Upper lobe of right lung (tissue), 1 donor: ENCODE results near the gene COX8A. TPM values are rescaled to one million over a fixed set of nuclear protein-coding genes. Genes with fewer than 3 reads are reported as not detected.
"Not testable (repeated sequence)": the region's sequence is repeated elsewhere in the genome, so short reads cannot be mapped to it uniquely, and the experiment has no call there.

ENCODE experiments used
- ATAC-seq: fragments of 200-7000 bp; cut with Tn5 transposase; one replicate; pipeline ENCODE4 v1.9.1; 2020; ENCODE audit warnings: mild to moderate bottlenecking, moderate library complexity
- DNase-seq: peaks from one replicate; pipeline ENCODE4 v3.0.0-alpha.2; 2020
- H3K27ac ChIP-seq: fragments of 200-600 bp; one replicate; pipeline ENCODE4 v1.8.0; 2022
- H3K27me3 ChIP-seq: fragments of 200-600 bp; one replicate; pipeline ENCODE4 v1.8.0; 2022; ENCODE audit warnings: mild to moderate bottlenecking
- H3K36me3 ChIP-seq: fragments of 200-600 bp; one replicate; pipeline ENCODE4 v1.8.0; 2022
- H3K4me1 ChIP-seq: fragments of 200-600 bp; one replicate; pipeline ENCODE4 v1.8.0; 2022
- H3K4me3 ChIP-seq: fragments of 200-600 bp; one replicate; pipeline ENCODE4 v1.8.0; 2022; ENCODE audit warnings: mild to moderate bottlenecking
- H3K9me3 ChIP-seq: fragments of 200-600 bp; one replicate; pipeline ENCODE4 v1.8.0; 2022
- intact Hi-C: fragments of 100-400 bp; cut with DNase I; formaldehyde crosslinking; loops from one replicate; pipeline ENCODE4 v1.11.0; 2022
- total RNA-seq: library from RNA; stranded (reverse); fragmentation: NEBNext Ultra II Directional; extraction: Animal tissue kit (Norgen Biotek cat#: 25700); gene quantifications from one replicate; pipeline ENCODE4 v1.2.1, GENCODE V29; 2021
- TF ChIP-seq, protein P1 (sequence below): fragments of 200-600 bp; IDR thresholded peaks from one replicate; pipeline ENCODE4 v1.8.0; 2022; ENCODE audit warnings: antibody characterized with exemption
- donor health status: DM: no; HTN: yes; CAD: no; lungs with severe emphysema.

The COX8A gene
- total RNA-seq, 1 donor from 2014 or later = 199 TPM

DNA sequence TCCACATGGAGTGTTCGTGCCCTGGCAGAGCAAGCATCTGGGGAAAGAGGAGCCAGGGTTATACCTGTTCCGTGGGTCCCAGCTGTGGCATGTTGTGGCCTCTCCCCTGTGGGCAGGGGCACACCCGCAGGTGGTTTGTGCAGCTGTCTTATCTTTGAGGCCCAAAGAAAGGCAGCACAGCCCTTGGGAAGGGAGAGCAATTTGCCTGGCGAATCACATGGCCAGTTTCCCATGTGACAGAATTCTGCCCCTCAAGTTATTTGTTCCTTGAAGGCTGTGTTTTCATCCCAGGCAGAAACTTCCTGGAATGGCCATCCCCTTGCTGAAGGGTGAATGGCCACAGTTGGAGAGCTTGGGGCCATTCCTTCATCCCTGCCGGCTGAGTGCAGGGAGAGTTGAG is 16.4 kb upstream of the COX8A start:
- peaks cover 27% of the 10 kb centered on the region for H3K36me3 ChIP-seq
- no peak overlapping the region for H3K27ac ChIP-seq
- no peak overlapping the region for H3K4me3 ChIP-seq
- no peaks in the 10 kb centered on the region for H3K27me3 ChIP-seq
- ATAC-seq = no peak
- DNase-seq = no peak
- no peaks in the 10 kb centered on the region for H3K9me3 ChIP-seq
- TF ChIP-seq, protein P1, sequence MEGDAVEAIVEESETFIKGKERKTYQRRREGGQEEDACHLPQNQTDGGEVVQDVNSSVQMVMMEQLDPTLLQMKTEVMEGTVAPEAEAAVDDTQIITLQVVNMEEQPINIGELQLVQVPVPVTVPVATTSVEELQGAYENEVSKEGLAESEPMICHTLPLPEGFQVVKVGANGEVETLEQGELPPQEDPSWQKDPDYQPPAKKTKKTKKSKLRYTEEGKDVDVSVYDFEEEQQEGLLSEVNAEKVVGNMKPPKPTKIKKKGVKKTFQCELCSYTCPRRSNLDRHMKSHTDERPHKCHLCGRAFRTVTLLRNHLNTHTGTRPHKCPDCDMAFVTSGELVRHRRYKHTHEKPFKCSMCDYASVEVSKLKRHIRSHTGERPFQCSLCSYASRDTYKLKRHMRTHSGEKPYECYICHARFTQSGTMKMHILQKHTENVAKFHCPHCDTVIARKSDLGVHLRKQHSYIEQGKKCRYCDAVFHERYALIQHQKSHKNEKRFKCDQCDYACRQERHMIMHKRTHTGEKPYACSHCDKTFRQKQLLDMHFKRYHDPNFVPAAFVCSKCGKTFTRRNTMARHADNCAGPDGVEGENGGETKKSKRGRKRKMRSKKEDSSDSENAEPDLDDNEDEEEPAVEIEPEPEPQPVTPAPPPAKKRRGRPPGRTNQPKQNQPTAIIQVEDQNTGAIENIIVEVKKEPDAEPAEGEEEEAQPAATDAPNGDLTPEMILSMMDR = no peak
- intact Hi-C loops = no loop called here
- no peaks in the 10 kb centered on the region for H3K4me1 ChIP-seq

DNA sequence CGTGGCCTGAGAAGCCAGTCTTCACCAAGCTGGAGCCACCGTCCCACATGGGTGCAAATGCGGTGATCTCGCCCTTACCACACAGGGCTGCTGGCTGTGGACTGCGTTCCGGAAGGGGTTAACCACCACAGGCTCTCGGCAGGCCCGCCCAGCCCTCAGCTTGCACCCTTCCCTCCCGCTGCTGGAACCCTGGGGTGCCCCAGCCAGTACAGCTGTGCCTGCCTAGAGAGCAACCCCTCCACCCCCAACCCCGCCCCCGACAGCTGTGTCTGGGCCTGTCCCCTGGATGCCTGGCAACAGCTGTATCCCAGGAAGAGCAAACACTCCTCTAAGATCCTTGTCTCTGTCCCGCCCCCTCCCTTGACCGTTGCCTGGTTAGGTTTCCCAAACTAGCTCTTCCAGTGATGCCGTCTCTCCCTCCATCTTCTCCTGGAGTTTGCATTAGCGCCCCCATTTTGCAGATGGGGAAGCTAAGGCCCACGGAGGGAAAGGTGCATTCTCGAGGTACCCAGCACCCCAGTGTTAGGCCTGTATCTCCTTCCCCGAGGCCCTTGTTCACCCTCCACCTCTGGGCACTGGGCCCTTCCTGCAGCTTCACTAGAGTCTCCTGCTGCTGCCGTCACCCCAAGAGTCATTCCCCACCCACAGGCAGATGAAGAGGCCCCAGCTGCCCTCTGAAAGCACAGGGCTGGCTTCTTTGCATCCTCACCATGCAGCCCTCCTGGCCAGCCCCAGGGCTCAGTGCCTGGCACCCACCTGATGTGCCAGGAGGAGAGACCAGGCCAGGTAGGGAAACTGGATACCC is 12.6 kb upstream of the COX8A start:
- Histone ChIP-seq H3K27me3 (no peaks in the 10 kb centered on the region), H3K4me3 (no peak overlapping the region), H3K27ac (no peak overlapping the region), H3K9me3 (no peaks in the 10 kb centered on the region), H3K4me1 (no peaks in the 10 kb centered on the region), H3K36me3 (no peaks in the 10 kb centered on the region)
- DNase-seq (no peak), ATAC-seq (peak; percentile 55)
- TF ChIP-seq, protein P1 = no peak
- intact Hi-C loops = no loop called here

DNA sequence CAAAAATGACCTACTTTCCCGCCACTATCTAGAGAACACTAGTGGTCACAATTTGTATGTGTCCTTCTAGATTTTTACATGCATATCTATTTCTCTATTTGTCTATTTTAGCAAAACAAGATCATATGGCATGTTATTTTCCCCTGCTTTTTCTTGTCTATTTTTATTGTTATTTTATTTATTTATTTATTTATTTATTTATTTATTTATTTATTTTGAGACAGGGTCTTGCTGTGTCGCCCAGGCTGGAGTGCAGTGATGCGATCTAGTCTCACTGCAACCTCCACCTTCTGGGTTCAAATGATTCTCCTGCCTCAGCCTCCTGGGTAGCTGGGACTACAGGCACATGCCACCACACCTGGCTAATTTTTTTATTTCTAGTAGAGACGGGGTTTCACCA is 10.5 kb upstream of the COX8A start:
- H3K27me3 ChIP-seq, intact Hi-C loops, ATAC-seq, H3K4me1 ChIP-seq, H3K4me3 ChIP-seq, H3K9me3 ChIP-seq, H3K36me3 ChIP-seq, H3K27ac ChIP-seq, DNase-seq: not testable (repeated sequence)

DNA sequence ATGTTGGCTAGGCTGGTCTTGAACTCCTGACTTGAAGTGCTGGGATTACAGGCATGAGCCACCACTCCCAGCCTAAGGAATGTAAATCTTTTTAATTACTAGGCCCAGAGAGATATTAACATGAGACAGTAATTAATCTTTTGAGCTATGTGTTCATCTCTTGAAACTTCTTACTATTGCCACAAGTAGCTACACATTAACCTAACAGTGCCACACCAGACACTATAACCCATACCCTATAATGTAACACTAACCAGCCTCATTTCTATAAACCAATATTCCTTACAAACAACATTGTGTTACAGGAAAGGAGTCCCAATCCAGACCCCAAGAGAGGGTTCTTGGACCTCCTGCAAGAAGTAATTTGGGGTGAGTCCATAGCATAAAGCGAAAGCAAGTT is 8.0 kb upstream of the COX8A start:
- intact Hi-C loops = no loop called here
- no peaks in the 10 kb centered on the region for H3K27me3 ChIP-seq
- H3K4me1 ChIP-seq = no peaks in the 10 kb centered on the region
- ATAC-seq (no peak), DNase-seq (no peak)
- TF ChIP-seq, protein P1 = no peak
- no peaks in the 10 kb centered on the region for H3K36me3 ChIP-seq
- H3K9me3 ChIP-seq = no peaks in the 10 kb centered on the region
- H3K27ac ChIP-seq = no peak overlapping the region
- no peak overlapping the region for H3K4me3 ChIP-seq

DNA sequence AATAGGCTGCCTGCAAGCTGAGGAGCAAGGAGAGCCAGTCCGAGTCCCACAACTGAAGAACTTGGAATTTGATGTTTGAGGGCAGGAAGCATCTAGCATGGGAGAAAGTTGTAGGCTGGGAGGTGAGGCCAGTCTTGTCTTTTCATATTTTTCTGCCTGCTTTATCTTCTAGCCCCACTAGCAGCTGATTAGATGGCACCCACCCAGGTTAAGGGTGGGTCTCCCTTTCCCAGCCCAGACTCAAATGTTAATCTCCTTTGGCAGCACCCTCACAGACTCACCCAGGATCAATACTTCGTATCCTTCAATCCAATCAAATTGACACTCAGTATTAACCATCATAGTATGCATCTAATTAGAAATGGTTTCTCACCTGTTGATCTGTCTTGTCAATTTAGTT is 5.0 kb upstream of the COX8A start:
- Histone ChIP-seq H3K9me3 (no peaks in the 10 kb centered on the region), H3K4me3 (no peak overlapping the region), H3K27me3 (no peaks in the 10 kb centered on the region), H3K4me1 (no peaks in the 10 kb centered on the region), H3K36me3 (no peaks in the 10 kb centered on the region), H3K27ac (no peak overlapping the region)
- ATAC-seq (no peak), DNase-seq (no peak)
- intact Hi-C loops = no loop called here
- TF ChIP-seq, protein P1 = no peak

DNA sequence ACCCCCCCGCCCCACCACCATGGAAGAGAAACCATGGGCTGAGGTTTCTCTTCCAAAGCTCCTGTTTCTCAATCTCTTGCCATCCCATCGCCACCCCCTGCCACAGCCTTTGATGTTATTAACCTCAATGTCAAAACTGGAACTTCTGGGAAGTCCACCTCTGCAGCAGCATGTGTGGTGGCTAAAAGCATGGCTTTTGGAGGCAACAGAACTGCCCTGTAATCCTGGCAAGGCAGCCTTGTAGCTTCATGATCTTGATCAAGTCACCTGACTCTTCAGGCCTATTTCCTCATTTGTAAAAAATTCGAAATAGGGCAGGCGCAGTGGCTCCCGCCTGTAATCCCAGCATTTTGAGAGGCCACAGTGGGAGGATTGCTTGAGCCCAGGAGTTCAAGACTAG is 3.5 kb upstream of the COX8A start:
- no peak overlapping the region for H3K27ac ChIP-seq
- H3K9me3 ChIP-seq = no peaks in the 10 kb centered on the region
- ATAC-seq (no peak), DNase-seq (no peak)
- TF ChIP-seq, protein P1 = no peak
- intact Hi-C loops = no loop called here
- H3K4me3 ChIP-seq = no peak overlapping the region
- H3K36me3 ChIP-seq = no peaks in the 10 kb centered on the region
- peaks cover 7% of the 10 kb centered on the region for H3K4me1 ChIP-seq
- no peaks in the 10 kb centered on the region for H3K27me3 ChIP-seq

DNA sequence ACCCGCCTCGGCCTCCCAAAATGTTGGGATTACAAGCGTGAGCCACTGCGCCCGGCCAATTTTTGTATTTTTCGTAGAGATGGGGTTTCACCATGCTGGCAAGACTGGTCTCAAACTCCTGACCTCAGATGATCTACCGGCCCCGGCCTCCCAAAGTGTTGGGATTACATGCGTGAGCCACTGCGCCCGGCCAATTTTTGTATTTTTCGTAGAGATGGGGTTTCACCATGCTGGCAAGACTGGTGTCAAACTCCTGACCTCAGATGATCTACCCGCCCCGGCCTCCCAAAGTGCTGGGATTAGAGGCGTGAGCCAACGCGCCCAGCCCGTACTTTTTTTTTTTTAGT is 535 bp upstream of the COX8A start:
- intact Hi-C loops = not testable (repeated sequence)
- peak overlapping the region; percentile 80 for H3K4me3 ChIP-seq

More for the DNA sequence above, 535 bp upstream of the COX8A start:
- H3K27me3 ChIP-seq, DNase-seq, H3K36me3 ChIP-seq, ATAC-seq, H3K27ac ChIP-seq, H3K9me3 ChIP-seq: not testable (repeated sequence)
- H3K4me1 ChIP-seq = peaks cover 13% of the 10 kb centered on the region
